GM18526 (cell line): Measurements from ENCODE around the gene PAK3.

Experiments used
- POLR2A ChIP-seq: IDR thresholded peaks from 3 replicates; pipeline ENCODE4 v1.6.1; 2011; ENCODE audit not compliant: insufficient read length; ENCODE audit errors: extremely low read depth

The PAK3 gene

GRCh38 chrX:111119341-111119740 is 23.4 kb downstream of the PAK3 start:
- TF ChIP-seq POLR2A: no peak

- TF ChIP-seq POLR2A: no peak
Observed at GRCh38 chrX:111123125-111123524, 27.1 kb downstream of the PAK3 start.

- no peak for TF ChIP-seq POLR2A
Observed at GRCh38 chrX:111123606-111124179, 27.7 kb downstream of the PAK3 start.

GRCh38 chrX:111124418-111124817 is 28.4 kb downstream of the PAK3 start:
- TF ChIP-seq POLR2A: no peak

- TF ChIP-seq POLR2A: no peak
Observed at GRCh38 chrX:111127038-111127437, 31.0 kb downstream of the PAK3 start.

GRCh38 chrX:111129921-111130320 is 33.9 kb downstream of the PAK3 start:
- TF ChIP-seq POLR2A: no peak

GRCh38 chrX:111131572-111131971 is 35.6 kb downstream of the PAK3 start:
- TF ChIP-seq POLR2A: no peak

GRCh38 chrX:111133389-111133788 is 37.4 kb downstream of the PAK3 start:
- TF ChIP-seq POLR2A: no peak

- TF ChIP-seq POLR2A: no peak
Observed at GRCh38 chrX:111145878-111146277, 49.9 kb downstream of the PAK3 start.

GRCh38 chrX:111151764-111152163 is 55.8 kb downstream of the PAK3 start:
- TF ChIP-seq POLR2A: no peak

GRCh38 chrX:111159232-111159631 is 63.2 kb downstream of the PAK3 start:
- TF ChIP-seq POLR2A: no peak

GRCh38 chrX:111164728-111165127 is 68.7 kb downstream of the PAK3 start:
- TF ChIP-seq POLR2A: no peak

GRCh38 chrX:111165902-111166301 is 69.9 kb downstream of the PAK3 start:
- no peak for TF ChIP-seq POLR2A

- TF ChIP-seq POLR2A: no peak
Observed at GRCh38 chrX:111167334-111167733, 71.3 kb downstream of the PAK3 start.

GRCh38 chrX:111168314-111168713 is 72.3 kb downstream of the PAK3 start:
- no peak for TF ChIP-seq POLR2A

- no peak for TF ChIP-seq POLR2A
Observed at GRCh38 chrX:111169141-111169540, 73.2 kb downstream of the PAK3 start.

GRCh38 chrX:111170017-111170416 is 74.0 kb downstream of the PAK3 start:
- no peak for TF ChIP-seq POLR2A
